ENCODE measurements around the gene RRP36.
"Not testable (repeated sequence)": the region's sequence is repeated elsewhere in the genome, so short reads cannot be mapped to it uniquely, and the experiment has no call there.

The RRP36 gene

DNA sequence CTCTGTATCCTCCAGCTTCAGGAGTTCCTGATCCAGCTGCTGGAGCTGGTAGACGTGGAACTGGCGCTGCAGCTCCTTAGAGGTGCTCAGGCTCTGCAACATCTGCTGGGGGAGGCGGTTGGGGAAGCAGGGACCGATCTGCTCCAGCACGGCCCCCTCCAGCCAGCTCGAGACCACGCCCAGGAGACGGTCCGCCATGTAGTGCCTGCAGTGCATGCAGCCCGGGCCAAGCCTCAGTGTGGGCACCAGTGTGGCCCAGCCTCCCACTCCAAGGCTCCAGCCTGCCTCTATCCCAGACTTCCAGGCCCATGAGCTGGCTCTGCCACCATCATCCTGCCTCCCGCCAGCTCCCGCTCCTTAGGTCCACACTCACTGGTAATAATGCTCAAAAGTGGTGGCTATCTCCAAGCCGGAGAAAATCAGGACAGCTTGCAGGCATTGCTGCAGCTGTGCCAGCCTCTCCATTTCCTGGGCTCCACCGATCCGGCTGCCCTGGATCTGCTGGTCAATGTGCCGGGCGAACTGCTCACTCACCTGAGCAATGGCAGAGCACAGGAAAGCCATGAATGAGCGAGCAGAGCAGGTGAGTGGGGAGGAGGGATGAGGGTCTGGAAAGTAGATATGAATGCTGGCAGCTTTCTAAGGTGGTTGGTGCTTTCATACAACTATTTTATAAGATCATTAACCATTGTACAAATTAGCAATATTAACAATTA, 19.3 kb downstream of the RRP36 start:
- DNase-seq: no peak

DNA sequence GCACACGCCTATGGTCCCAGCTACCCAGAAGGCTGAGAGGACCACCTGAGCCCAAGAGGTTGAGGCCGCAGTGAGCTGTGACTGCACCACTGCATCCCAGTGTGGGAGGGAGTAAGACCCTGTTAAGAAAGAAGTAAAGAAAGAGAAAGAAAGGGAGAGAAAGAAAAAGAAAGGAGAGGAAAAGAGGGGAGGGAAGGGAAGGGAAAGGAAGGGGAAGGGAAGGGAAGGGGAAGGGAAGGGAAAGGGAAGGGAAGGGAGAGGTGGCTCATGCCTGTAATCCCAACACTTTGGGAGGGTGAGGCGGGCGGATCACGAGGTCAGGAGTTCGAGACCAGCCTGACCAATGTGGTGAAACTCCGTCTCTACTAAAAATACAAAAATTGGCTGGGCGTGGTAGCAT, 20.1 kb downstream of the RRP36 start:
- not testable (repeated sequence) for DNase-seq

DNA sequence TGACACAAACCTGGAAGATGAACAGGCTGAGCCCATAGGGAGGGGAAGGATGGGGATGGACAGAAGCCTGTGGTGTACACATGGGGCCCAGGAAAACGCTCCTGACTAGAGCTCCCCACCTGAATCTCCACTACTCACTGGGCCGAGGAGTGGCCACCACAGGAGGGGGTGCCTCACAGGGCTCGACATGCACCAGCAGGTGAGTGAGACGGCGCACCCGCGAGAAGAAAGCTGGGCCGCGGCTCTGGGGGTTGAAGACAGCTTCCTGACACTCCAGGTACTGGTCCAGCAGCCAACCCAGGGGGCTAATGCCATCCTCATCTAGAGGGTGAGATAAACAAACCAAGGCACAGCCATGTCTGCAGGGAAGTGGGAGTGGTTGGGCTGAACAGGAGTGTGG, 21.9 kb downstream of the RRP36 start:
- no peak for DNase-seq

DNA sequence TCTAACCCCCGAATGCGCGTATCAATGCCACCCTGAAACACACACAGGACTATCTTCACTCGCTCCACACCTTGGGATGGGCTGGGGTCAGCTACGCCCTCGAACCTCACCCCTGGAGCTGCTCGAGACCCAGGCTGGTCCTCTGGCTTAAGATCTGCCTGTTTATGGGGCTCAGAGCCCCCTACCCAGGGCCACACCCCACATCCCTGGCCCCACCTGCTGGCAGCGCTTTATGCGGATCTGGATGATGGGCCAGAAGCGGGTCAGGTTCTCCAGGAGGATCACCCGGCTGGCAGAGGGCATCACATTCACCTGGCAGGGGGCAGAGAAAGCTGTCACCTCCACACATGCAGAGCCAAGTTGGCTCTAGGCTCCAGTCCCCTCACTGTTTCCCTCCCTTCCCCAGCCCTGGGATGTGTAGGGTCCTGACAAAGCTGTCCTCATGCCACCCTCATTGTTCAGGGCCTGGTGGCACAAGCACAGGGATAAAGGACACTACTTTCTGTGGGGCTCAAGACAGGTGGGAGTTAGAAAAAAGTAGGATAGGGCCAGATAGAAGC, 24.0 kb downstream of the RRP36 start:
- no peak for DNase-seq

DNA sequence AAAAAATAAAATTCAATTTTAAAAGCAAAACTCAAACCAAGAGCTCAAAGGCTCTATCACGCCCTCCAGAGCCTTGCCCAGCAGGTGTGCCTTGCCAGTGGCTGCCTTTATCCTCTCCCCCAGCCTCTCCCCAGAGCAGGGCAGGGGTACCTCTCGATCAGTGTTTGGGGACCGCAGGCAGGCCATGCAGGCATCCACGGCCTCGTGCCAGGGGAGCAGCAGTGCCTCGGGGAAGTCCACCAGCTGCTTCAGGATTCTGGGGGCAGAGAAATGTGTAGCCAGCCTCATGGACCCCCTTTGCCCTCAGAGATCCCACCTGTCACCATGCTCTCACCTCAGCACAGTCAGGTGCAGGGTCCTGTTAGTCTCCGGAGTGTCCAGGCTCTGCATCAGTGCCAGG, 26.6 kb downstream of the RRP36 start:
- DNase-seq: no peak

DNA sequence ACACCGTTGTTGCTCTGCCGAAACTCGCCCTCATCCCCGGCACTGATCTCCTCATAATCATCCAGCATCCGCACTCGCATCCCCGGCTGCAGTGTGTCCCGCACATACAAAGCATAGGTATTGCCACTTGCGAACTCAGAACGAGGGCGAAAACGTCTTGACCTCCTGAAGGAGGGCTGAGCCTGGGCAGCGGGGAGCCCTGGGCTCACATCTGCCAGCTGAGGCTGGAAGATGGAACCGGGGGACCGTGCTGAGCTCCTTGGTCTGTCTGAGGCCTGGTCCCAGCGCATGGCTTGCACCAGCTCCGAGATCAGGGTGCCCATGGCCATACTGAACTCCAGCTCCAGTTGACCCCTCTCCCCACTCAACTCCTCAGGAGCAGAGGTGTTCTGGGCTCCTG, 29.6 kb downstream of the RRP36 start:
- no peak for DNase-seq

DNA sequence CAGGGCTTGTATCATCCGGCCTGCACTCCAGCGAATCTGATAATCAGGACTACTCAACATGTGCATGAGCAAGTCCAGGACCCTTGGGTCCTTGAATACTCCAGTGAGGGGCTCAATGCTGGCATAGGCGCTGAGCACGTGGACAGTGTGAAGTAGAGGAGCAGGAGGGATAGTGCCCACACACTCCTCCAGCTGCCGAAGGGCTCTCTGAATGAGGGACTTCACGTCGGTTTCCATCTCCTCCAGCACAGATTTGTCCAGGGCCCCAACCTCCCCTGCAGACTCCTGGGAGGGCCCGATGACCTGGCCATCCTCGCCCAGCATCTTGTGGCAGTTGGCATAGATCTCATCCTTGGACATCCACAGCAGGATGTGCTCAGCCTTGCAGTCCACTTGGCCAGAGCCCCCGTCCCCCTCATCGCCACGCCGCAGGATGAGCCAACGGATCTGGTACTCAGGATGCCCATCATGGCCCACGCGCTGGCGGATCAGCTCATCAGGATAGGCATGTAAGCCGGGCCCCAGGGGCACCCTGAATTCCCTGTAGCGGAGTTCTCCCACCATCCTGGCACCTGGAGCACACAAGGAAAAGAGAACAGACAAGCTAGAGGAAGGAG, 30.9 kb downstream of the RRP36 start:
- DNase-seq: no peak

DNA sequence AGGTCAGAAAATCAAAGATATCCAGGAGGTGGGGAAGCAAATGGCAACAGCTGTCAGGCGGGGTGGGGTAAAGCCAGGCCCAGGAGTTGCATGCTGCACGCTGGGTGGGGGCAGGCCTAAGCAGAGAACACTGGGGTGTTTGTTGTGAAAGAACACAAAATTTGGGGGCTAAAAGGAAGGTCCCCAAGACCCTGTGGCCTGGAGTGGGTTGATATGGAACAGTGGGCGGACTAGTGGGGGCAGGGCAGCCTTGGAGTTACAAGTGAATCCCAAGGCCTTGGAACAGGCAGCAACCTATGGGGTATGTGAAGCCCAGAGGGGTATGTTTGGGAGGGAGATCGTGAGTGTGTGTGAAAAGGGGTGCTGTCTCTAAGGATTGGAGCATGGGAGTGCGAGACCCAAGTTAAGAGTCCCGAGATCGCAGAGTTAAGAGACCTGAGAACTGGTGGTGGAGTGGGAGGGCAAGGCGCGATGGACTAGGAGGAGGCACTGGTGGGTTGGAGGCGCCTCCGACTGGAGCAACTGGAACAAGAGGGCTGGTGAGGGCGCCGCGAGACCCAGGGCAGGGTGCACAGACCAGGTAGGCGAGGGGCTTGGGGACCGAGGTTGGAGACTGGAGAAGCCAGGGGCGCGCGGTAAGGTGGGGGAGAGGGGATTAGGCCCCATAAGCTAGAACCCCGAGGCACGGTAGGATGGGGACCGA, 31.6 kb downstream of the RRP36 start:
- peak; percentile 49 for DNase-seq

DNA sequence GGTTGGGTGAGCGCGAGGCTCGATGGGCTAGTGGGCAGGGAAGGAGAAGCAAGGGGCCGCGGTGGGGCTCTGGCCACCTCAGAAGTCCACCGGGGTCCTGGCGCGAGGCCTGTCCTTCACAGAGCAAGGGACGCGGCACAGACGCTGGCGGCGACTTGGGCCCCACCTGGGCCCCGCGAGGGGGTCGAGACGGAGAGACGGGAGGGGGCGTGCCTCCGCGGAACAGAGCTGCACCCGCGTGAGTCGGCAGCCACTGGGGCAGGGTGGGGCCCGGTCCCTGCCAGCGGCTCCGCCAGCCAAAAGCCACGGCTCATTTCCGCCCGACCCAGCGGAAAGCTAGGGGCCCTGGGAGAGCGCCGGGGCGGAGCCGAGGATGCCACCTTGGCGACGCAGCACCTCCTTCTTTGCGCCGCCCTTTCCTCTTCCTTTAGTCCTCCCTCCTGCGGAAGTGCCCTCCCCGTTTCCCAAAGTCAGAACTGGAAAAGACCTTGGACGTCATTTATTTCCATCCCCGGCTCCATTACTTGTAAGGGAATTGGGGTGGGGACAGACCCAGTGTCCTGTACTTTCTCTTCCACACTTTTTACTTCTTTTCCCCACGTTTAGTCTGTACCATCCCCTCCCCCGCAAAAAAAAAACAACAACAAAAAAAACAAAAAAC, 32.3 kb downstream of the RRP36 start, which contains the start of gene CUL7:
Gene CUL7, minus strand, starts transcription at position 307 of the 661 bp plus-strand sequence. CDS start 1,063 bp downstream, outside the sequence.
- peak; percentile 95 for DNase-seq

DNA sequence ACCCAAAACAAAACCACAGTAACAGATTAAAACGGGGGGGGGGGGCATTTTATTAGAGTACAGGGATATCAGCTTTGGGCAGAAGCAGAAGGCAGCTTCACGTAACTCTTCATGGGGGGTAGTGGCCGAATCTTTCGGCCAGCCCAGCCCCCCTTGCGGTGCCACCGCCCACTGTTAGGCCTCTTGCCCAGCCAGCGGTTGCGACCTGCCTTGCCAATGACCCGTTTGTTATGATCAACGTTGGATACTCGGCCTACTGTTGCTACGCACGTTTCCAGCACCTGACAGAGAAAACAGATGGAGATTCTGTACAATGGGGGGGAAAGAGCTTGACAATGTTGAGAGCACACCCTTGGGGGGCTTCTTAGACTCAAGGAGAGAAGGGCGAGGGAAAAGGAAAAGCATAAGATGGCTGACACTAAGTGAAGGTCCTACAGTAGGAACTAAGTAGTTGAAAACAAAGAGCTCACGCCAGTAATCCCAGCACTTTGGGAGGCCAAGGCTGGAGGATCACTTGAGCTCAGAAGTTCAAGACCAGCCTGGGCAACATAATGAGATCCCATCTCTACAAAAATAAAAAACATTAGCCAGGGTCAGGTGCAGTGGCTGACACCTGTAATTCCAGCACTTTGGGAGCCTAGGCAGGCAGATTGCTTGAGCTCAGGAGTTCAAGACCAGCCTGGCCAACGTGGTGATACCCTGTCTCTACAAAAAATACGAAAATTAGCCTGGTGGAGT, 33.0 kb downstream of the RRP36 start:
- no peak for DNase-seq

DNA sequence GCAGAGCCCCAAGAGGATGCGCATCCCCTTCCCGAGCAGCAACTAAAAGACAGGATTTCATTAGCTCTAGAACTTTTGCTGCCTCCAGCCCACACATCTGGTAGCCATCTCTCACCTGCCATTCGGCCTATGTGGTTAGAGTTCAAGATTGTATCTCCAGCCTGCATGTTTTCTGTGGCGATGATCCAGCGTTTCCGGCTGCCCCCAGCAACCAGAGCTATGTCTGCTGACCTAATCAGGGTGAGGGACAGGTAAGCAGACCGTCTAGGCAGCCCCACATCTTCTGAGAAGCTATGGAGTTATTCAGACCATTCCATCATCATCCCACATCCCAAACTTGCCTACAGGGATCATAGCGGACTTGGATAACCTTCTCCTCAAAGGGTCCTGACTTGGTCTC, 34.5 kb downstream of the RRP36 start:
- no peak for DNase-seq

DNA sequence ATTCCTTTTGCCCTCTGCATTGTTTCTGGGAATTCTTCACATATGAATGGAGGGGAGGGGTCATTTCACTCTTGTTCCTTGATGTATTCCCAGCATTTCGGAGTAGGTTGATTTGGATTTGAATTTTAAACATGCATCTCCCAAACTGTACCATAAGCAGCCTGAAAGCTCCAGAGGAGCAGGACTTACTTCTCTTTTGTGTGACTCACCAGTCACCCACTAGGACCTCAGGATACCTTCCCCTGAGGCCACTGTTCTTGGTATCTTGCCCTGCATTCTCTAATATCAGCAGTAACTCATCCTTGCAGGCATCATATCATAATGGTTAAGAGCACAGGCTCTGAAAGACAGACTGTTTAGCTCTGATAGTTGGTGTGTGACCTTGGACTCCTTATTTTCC, 37.1 kb downstream of the RRP36 start:
- peak; percentile 61 for DNase-seq

DNA sequence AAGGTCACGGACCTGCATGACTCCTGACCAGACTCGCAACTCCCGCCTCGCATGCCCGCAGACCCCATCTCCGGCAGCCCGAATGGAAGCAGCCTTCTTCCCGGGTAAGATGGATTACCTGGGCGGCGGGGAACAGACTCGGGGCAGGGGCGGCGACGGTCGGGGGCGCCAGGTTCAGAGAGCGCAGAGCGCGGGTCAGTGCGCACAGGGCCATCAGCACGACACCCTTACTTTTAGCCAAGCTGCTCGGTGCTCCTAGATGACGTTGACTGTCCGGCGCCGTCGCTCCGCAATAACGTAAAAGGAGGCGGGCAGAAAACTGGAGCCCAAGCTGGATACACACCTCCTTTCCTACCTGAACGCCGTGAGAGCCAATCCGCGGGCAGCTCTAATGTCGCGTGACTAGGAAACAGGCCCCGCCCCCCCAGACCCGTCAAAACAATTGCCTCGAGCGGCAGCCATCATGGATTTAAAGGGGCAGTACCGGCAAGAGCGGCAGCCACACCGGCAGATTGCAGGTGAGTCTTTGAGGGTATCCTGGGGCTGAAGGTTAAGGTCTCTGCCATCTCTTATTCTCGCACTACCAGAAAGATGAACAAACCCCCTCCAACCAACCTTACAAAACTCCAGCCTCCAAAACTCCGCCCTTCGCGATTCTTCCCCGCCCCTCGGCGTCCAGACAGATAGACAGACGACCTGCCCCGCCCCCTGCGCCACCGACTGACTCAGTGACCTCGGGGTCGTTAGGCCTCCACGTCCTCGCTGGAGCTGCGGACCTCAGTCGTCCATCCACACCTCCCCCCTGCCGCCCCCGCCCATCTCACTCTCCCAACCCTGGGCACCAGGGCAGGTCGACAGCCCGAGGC, 38.0 kb downstream of the RRP36 start, which contains the start of the genes KLC4 and MRPL2:
Gene KLC4, plus strand, starts transcription at position 464 of the 866 bp plus-strand sequence. CDS start 1,705 bp downstream, outside the sequence.
Gene MRPL2, minus strand, starts transcription at position 267 of the 866 bp plus-strand sequence. Its CDS starts 53 bp downstream, at position 214.
- peak; percentile 99 for DNase-seq

DNA sequence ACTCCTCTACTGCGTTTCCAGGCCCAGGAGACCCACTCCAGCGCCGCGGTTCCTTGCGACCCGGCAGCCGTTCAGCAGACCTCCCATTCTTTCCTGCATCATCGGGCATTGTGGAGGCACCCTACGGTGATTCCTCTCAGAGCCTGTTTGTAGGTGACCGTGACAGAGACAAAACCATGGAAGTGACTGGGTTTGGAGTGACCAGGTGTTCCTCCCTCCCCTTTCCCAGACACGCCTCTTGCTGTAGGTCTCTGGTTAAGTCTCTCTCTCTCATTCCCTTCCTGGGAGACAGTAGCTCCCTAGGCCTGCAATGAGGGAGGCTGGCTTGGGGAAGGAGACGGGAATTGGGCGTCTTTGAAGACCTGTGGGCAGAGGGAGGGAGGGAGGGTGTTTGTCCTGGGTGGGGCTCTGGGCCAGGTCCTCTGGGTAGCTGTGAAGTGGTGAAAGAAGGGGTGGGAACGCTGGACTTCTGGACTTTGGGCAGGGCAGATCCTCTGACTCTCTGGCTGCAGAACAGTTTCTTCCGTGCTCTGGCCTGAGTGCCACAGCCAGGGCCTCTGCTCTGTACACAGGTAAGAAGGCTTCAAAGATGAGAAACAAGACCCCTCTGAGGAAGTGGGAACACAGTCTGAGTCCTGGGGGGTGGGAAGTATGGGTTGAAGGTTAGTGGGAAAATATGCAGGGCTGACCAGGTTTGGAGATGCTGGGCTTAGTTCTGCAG, 38.8 kb downstream of the RRP36 start:
- DNase-seq: no peak

DNA sequence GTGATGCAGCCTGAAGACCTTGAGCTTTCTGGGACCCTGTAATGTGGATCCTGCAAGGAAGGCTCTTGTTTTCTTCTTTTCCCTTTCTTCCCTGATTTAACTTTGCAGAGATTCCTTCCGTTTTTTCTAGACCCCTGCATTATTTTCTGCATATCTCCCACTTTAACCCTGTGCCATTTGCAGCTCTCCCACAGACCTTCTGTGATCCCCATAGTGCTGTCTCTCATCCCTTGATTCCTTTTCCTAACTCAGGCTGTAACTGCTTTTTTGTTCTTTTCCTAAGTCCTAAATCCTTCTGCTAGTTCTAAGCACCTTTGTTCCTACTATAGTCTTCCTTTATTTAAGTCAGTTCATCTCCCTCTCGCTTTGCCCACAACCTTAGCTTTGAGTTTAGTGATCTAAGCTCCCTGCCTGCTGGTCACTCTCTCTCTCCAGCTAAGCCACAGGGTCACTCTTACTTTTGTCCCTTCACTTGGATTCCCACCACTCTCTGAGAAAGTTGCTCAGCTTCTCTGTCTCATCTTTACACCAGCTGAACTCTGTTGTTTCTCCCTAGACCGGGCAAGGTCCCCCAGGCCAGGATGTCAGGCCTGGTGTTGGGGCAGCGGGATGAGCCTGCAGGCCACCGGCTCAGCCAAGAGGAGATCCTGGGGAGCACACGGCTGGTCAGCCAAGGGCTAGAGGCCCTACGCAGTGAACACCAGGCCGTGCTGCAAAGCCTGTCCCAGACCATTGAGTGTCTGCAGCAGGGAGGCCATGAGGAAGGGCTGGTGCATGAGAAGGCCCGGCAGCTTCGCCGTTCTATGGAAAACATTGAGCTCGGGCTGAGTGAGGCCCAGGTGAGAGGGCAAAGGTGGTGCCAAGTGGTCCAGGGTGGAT, 39.6 kb downstream of the RRP36 start:
- DNase-seq: no peak

DNA sequence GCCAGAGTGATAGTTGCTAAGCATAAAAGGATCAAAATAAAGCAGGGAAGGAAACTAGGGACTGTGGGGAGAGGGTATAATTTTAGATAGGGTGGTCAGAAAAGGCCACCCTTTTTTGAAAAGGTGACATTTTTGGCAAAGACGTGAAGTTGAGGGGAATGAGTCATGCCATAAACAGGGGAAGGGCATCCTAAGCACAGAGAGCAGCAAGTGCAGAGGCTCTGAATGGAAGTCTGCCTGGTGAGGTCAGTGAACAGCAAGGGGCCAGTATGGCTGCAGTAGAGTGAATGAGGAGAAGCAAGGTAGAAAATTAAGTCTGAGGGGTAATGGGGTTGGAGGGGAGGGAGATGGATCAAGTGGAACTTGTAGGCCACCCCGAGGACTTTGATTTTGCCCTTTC, 40.4 kb downstream of the RRP36 start:
- DNase-seq: no peak

DNA sequence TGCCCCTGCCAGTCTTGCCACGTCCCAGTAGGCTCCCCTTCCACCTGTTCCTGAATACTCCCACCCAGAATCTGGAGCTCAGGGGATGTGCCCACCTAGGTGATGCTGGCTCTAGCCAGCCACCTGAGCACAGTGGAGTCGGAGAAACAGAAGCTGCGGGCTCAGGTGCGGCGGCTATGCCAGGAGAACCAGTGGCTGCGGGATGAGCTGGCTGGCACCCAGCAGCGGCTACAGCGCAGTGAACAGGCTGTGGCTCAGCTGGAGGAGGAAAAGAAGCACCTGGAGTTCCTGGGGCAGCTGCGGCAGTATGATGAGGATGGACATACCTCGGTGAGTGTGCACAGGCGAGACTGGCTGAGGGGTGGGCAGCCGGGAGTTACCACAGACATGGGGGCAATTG, 41.4 kb downstream of the RRP36 start:
- no peak for DNase-seq

DNA sequence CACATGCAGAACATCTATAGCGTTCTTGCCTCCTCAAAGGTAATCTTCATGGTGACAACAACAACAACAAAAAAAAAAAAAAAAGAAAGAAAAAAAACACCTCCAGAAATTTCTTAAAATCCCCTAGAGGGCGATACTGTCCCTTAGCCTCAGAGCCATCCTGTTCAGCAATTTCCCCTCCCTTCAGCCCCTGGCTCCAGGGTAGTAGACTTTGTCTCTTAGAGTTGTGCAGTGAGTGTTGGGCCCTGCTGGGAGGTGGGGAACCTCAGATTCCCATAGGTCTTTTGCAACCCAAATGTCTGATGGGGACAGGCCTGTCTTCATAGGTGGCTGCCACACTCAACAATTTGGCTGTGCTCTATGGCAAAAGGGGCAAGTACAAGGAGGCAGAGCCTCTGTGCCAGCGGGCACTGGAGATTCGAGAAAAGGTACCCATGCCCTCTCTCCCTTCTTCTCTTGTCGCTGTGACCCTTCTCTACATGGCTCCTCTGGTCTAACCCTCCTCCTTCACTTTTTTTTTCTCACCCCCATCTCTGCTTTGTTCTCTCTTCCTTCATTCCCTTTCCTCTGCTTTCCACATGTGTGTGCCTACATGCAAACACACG, 48.7 kb downstream of the RRP36 start:
- DNase-seq: peak; percentile 61

All from hematopoietic multipotent progenitor cell treated with erythropoietin and hydrocortisone succinate and interleukin-3 and kit ligand, for 8 days (in vitro differentiated cells).